ENCODE measurements around the gene PRAC1. TPM values are rescaled to one million over a fixed set of nuclear protein-coding genes. Genes with fewer than 3 reads are reported as not detected.

The PRAC1 gene
- total and polyA plus RNA-seq, 12 donors, result 2.7 TPM; not detected in 11

- TF ChIP-seq CTCF (IDR thresholded peaks at IDR 0.05) (no peak), POLR2A (IDR thresholded peaks at IDR 0.05) (no peak)
- Histone ChIP-seq H3K4me1 (replicated peaks in 1 of 2) (peaks cover 0 to 6% of the 10 kb centered on the region in 2 donors), H3K27ac (no peak overlapping the region), H3K9me3 (replicated peaks in 1 of 3) (no peaks in the 10 kb centered on the region), H3K4me3 (no peak overlapping the region), H3K27me3 (peaks cover 100% of the 10 kb centered on the region), H3K36me3 (replicated peaks in 1 of 2) (no peaks in the 10 kb centered on the region)
- WGBS, 4 donors, result 23 to 28% (median 25%) methylated on average over 39 to 42 of the region's 42 CpGs
- intact Hi-C loops (cut with DNase I), result loop anchor here (5.0 kb wide), 2 partner anchors 46 to 69 kb away; no protein-coding TSS in a partner anchor
- no peak for DNase-seq
These were observed 1.3 kb upstream of the PRAC1 start for GRCh38 chr17:48723423-48724250.

- H3K4me3 ChIP-seq, result no peak within 1 kb of the TSS
- H3K4me1 ChIP-seq (replicated peaks in 1 of 2), result peaks cover 0 to 6% of the 10 kb centered on the region in 2 donors
- TF ChIP-seq POLR2A (IDR thresholded peaks at IDR 0.05) (no peak), CTCF (IDR thresholded peaks at IDR 0.05) (no peak)
- DNase-seq, result no peak
- peaks cover 99% of the 10 kb centered on the region for H3K27me3 ChIP-seq
- no peaks in the 10 kb centered on the region for H3K36me3 ChIP-seq (replicated peaks in 1 of 2)
- H3K9me3 ChIP-seq (replicated peaks in 1 of 3), result no peaks in the 10 kb centered on the region
- WGBS, 4 donors, result 6 to 12% (median 8%) methylated on average over 17 to 21 of the region's 21 CpGs
- no peak within 1 kb of the TSS for H3K27ac ChIP-seq
- intact Hi-C loops (cut with DNase I), result loop anchor here (5.0 kb wide), 2 partner anchors 46 to 69 kb away; no protein-coding TSS in a partner anchor
These were observed 651 bp upstream of the PRAC1 start, which contains the start of gene PRAC2 for GRCh38 chr17:48722915-48723422. Gene PRAC2, plus strand, starts transcription at chr17:48723185. Its CDS starts 1,226 bp downstream, at chr17:48724411.

- intact Hi-C loops (cut with DNase I), result loop anchor here (5.0 kb wide), 2 partner anchors 44 to 71 kb away; no protein-coding TSS in a partner anchor
- Histone ChIP-seq H3K4me1 (replicated peaks in 1 of 2) (peaks cover 0 to 6% of the 10 kb centered on the region in 2 donors), H3K36me3 (replicated peaks in 1 of 2) (no peaks in the 10 kb centered on the region), H3K27ac (no peak overlapping the region), H3K27me3 (peaks cover 98% of the 10 kb centered on the region), H3K4me3 (no peak overlapping the region), H3K9me3 (replicated peaks in 1 of 3) (no peaks in the 10 kb centered on the region)
- TF ChIP-seq POLR2A (IDR thresholded peaks at IDR 0.05) (no peak), CTCF (IDR thresholded peaks at IDR 0.05) (no peak)
- no peak for DNase-seq
- 65 to 100% (median 86%) methylated on average over 1 of the region's 1 CpG for WGBS, 4 donors
These were observed 1.3 kb downstream of the PRAC1 start for GRCh38 chr17:48721009-48721402.

- Histone ChIP-seq H3K4me3 (no peak overlapping the region), H3K27me3 (peaks cover 98% of the 10 kb centered on the region), H3K36me3 (replicated peaks in 1 of 2) (no peaks in the 10 kb centered on the region), H3K9me3 (replicated peaks in 1 of 3) (no peaks in the 10 kb centered on the region), H3K27ac (no peak overlapping the region), H3K4me1 (replicated peaks in 1 of 2) (peaks cover 0 to 6% of the 10 kb centered on the region in 2 donors)
- DNase-seq, result no peak
- WGBS, 4 donors, result 26 to 49% (median 38%) methylated on average over 11 of the region's 11 CpGs
- intact Hi-C loops (cut with DNase I), result loop anchor here (5.0 kb wide), 2 partner anchors 43 to 72 kb away; no protein-coding TSS in a partner anchor
- no peak for TF ChIP-seq POLR2A (IDR thresholded peaks at IDR 0.05)
- TF ChIP-seq CTCF (IDR thresholded peaks at IDR 0.05), result no peak
These were observed 1.9 kb downstream of the PRAC1 start for GRCh38 chr17:48720266-48721008.

Data from adrenal gland (tissue), 12 donors.